ENCODE data around the gene TUBA4B.

- TF ChIP-seq GABPA (IDR thresholded peaks at IDR 0.05; ENCODE audit: low read depth) (no peak), CTCF (IDR thresholded peaks at IDR 0.05; ENCODE audit: insufficient read depth, low read length) (no peak), REST (IDR thresholded peaks at IDR 0.05; ENCODE audit: insufficient replicate concordance, low read depth) (no peak)
Measured at GRCh38 chr2:219210196-219210885, 42.7 kb upstream of the TUBA4B start.
